ENCODE results near the gene ZEB1.

The ZEB1 gene

DNA sequence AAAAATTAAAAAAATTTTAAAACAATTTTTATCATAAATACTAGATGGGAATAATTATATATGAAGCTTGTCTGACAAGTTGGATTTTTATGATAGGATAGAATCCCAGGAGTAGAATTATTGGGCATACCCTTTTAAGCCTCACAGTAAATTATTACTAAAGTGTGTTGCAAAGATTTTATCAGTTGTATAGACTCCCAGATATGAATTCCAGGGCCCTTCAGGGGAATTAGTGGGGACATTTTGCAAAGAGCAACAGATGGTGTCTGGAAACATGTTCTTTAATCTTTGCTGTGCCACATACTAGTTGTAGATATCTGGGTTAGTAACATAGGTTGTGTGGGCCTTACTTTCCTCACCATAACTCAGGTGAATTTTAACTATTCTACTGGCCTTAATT, 28.7 kb downstream of the ZEB1 start:
- Histone ChIP-seq H3K4me1 (ENCODE audit: low read depth, poor library complexity, severe bottlenecking) (peaks cover 52% of the 10 kb centered on the region), H3K4me3 (IDR thresholded peaks at IDR 0.05; ENCODE audit: insufficient read depth, low read depth, low read length) (no peak overlapping the region), H3K27ac (no peak overlapping the region), H3K27me3 (ENCODE audit: insufficient read depth, low read depth) (no peaks in the 10 kb centered on the region), H4K20me1 (ENCODE audit: insufficient read depth) (peaks cover 22% of the 10 kb centered on the region), H2AFZ (ENCODE audit: low read depth) (no peak overlapping the region), H3K36me3 (ENCODE audit: insufficient read depth) (no peaks in the 10 kb centered on the region), H3K9ac (no peak overlapping the region), H3K4me2 (peak overlapping the region; percentile 26; the same call in 1 of the 2 replicates), H3K79me2 (ENCODE audit: insufficient read depth, low read depth) (peaks cover 85% of the 10 kb centered on the region)
- TF ChIP-seq, protein P1, sequence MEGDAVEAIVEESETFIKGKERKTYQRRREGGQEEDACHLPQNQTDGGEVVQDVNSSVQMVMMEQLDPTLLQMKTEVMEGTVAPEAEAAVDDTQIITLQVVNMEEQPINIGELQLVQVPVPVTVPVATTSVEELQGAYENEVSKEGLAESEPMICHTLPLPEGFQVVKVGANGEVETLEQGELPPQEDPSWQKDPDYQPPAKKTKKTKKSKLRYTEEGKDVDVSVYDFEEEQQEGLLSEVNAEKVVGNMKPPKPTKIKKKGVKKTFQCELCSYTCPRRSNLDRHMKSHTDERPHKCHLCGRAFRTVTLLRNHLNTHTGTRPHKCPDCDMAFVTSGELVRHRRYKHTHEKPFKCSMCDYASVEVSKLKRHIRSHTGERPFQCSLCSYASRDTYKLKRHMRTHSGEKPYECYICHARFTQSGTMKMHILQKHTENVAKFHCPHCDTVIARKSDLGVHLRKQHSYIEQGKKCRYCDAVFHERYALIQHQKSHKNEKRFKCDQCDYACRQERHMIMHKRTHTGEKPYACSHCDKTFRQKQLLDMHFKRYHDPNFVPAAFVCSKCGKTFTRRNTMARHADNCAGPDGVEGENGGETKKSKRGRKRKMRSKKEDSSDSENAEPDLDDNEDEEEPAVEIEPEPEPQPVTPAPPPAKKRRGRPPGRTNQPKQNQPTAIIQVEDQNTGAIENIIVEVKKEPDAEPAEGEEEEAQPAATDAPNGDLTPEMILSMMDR (conservative IDR thresholded peaks at IDR 0.05; ENCODE audit: low read depth, low read length), result no peak

DNA sequence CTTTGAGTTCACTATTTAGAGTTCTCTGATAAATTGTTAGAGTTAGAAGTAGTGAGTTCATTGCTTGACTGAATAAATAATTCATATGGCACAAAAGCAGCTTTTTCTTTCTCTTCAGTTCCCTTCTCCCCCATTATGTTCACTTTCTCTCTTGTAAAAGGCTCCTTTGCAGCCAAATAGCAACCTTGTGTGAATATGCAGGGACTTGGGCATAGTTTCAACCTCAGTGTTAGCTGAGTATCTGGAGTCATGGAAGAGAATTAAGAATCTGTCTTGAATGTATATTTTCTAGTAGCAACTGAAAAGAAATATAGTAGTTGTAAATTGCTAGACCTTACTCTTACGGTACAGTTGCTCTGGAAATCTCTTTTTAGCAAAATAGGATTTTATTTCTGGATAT, 31.9 kb downstream of the ZEB1 start:
- Histone ChIP-seq H3K27me3 (ENCODE audit: insufficient read depth, low read depth) (no peaks in the 10 kb centered on the region), H2AFZ (ENCODE audit: low read depth) (no peak overlapping the region), H3K9ac (no peak overlapping the region), H3K4me3 (IDR thresholded peaks at IDR 0.05; ENCODE audit: insufficient read depth, low read depth, low read length) (no peak overlapping the region), H3K27ac (no peak overlapping the region), H4K20me1 (ENCODE audit: insufficient read depth) (peaks cover 11% of the 10 kb centered on the region; the same call in 1 of the 2 replicates), H3K36me3 (ENCODE audit: insufficient read depth) (no peaks in the 10 kb centered on the region), H3K4me2 (no peak overlapping the region), H3K4me1 (ENCODE audit: low read depth, poor library complexity, severe bottlenecking) (peaks cover 62% of the 10 kb centered on the region), H3K79me2 (ENCODE audit: insufficient read depth, low read depth) (peaks cover 95% of the 10 kb centered on the region)
- TF ChIP-seq, protein P1 (conservative IDR thresholded peaks at IDR 0.05; ENCODE audit: low read depth, low read length), result no peak

DNA sequence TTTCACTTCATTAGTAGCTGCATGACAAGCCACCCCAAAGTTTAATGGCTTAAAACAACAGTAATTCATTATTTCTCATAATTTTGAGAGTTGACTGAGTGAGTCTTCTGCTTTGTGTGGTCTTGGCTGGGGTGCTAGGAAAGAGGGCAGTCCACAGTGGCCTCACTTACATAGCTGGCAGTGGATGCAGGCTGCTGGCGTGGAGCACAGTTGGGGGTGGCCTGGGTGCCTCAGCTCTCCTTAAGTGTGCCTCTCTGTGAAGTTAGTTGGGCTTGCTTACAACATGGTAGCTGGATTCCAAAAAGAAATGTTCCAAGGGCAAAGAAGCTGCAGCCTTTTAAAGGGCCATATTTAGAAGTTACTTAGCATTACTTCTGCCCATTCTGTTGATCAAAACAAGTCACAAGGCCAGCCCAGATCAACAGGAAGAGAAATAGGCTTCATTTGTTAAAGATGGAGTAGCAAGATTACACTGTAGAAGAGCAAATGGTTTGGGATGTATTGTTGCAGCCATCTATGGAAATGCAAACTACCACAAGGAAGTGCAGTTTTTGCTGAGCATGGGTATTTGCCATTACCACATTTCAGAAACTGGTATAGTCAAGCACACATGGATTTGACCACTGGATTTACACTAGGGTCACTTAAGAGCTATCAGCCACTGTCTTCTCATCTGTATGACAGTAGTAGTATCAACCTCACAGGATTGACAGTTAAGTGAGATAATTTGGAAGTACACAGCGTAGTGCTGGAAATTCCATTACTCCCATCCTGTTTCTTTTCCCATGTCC, 33.6 kb downstream of the ZEB1 start:
- Histone ChIP-seq H3K4me3 (IDR thresholded peaks at IDR 0.05; ENCODE audit: insufficient read depth, low read depth, low read length) (no peak overlapping the region), H3K27me3 (ENCODE audit: insufficient read depth, low read depth) (no peaks in the 10 kb centered on the region), H3K4me2 (peak overlapping the region; percentile 30; the same call in 1 of the 2 replicates), H3K4me1 (ENCODE audit: low read depth, poor library complexity, severe bottlenecking) (peaks cover 51% of the 10 kb centered on the region), H3K79me2 (ENCODE audit: insufficient read depth, low read depth) (peaks cover 95% of the 10 kb centered on the region), H3K36me3 (ENCODE audit: insufficient read depth) (no peaks in the 10 kb centered on the region), H3K9ac (no peak overlapping the region), H3K27ac (no peak overlapping the region; the same call in 1 of the 2 replicates), H2AFZ (ENCODE audit: low read depth) (no peak overlapping the region), H4K20me1 (ENCODE audit: insufficient read depth) (0 out of 2 replicates have a peak, but pooled peaks cover 7% of the 10 kb centered on the region)
- TF ChIP-seq, protein P1 (conservative IDR thresholded peaks at IDR 0.05; ENCODE audit: low read depth, low read length), result no peak

DNA sequence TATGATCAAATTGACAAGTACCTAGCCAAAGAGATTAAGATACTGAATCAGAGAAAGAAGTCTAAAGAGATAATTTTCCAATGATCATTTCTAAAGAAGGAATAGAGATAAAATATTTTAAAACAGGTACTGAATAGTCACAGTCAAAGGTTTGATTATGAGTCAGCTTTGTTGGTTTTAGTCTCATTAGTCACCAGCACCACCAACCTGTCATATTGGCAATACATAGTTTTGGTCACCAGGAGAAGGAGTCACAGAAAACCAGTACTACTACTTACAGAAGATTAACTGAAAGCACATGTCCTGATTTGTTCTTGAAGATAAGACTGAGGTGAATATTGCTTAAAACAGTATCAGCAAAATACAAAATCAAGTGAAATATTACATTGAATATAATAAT, 34.6 kb downstream of the ZEB1 start:
- Histone ChIP-seq H3K27me3 (ENCODE audit: insufficient read depth, low read depth) (no peaks in the 10 kb centered on the region), H3K36me3 (ENCODE audit: insufficient read depth) (no peaks in the 10 kb centered on the region), H4K20me1 (ENCODE audit: insufficient read depth) (0 out of 2 replicates have a peak, but pooled peaks cover 2% of the 10 kb centered on the region), H3K27ac (peak overlapping the region; percentile 16; the same call in 1 of the 2 replicates), H3K4me2 (peak overlapping the region; percentile 30), H3K4me1 (ENCODE audit: low read depth, poor library complexity, severe bottlenecking) (peaks cover 42% of the 10 kb centered on the region), H2AFZ (ENCODE audit: low read depth) (no peak overlapping the region), H3K79me2 (ENCODE audit: insufficient read depth, low read depth) (peaks cover 90% of the 10 kb centered on the region), H3K9ac (no peak overlapping the region), H3K4me3 (IDR thresholded peaks at IDR 0.05; ENCODE audit: insufficient read depth, low read depth, low read length) (no peak overlapping the region)
- TF ChIP-seq, protein P1 (conservative IDR thresholded peaks at IDR 0.05; ENCODE audit: low read depth, low read length), result no peak
